ENCODE measurements around the gene SH3TC2.

The SH3TC2 gene

DNA sequence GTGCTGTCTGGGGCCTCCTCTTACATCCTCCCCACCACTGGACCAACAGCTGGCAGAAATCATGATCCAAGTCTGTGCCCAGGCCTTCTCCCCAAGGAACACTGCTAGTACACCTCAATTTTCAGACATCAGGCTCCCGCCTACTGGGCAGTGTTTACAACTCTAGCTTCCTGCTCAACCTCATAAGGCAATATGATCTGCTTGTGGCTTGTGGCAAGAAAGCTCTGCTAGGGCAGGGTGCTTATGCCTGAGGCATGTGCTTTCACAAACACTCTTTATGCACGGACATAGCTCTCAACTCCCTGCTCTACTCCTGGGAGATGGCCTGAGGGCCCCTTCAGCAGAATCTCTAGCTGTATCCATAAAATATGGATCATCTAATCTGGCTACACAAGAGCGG, 32.5 kb downstream of the SH3TC2 start:
- H3K27ac Mint-ChIP-seq: no peak overlapping the region
- no peak for ATAC-seq (replicated peaks)
- no peak for DNase-seq
- no peak overlapping the region for H3K4me3 Mint-ChIP-seq
- no peaks in the 10 kb centered on the region for H3K36me3 Mint-ChIP-seq
- peaks cover 0 to 1% of the 10 kb centered on the region in 2 donors for H3K27me3 Mint-ChIP-seq
- peaks cover under 1 to 5% of the 10 kb centered on the region in 2 donors for H3K4me1 Mint-ChIP-seq
- no peaks in the 10 kb centered on the region for H3K9me3 Mint-ChIP-seq

DNA sequence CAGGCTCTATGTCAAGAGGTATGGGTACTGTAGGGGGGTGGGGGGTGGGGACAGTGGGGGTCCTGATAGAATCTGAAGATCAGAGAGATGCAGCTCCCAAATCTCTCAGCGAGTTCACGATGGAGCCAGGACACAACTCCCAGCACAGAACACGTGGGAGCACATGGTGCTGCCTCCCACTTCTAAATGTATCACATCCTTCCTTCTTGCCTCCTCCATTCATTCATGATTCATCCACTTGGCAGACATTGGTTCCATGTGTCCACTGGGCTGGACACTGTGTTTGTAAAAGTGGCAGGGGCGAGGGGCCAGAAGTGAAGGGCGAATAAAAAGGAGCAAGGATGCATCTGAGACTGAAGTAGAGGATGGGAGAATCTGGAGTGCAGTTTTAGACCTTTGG, 33.9 kb downstream of the SH3TC2 start:
- no peaks in the 10 kb centered on the region for H3K36me3 Mint-ChIP-seq
- H3K4me1 Mint-ChIP-seq: no peaks in the 10 kb centered on the region
- no peak overlapping the region for H3K27ac Mint-ChIP-seq
- ATAC-seq (replicated peaks) (no peak), DNase-seq (no peak)
- H3K9me3 Mint-ChIP-seq: no peaks in the 10 kb centered on the region
- H3K27me3 Mint-ChIP-seq: no peaks in the 10 kb centered on the region
- no peak overlapping the region for H3K4me3 Mint-ChIP-seq

DNA sequence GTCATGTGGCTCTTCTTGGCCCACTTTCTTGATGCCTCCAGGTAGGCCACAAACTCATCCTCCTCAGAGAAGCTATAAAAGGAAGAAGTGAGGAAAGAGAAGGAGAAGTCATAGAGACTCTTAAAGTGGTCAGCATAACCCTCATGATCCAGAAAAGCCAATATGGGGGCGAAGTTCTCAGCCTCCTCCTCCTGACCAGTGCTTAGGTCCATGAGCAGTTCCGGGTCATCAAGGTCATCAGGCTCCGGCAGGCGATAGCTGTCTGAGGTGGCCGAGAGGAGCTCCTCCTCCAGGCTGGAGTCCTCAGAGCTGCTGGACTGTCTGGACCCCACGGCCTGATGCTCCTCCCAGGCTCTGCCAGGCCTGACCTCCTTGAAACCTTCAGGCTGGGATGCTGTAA, 34.7 kb downstream of the SH3TC2 start:
- Mint-ChIP-seq H3K4me3 (no peak overlapping the region), H3K36me3 (no peaks in the 10 kb centered on the region), H3K27ac (no peak overlapping the region), H3K27me3 (no peaks in the 10 kb centered on the region), H3K4me1 (no peaks in the 10 kb centered on the region), H3K9me3 (no peaks in the 10 kb centered on the region)
- ATAC-seq (replicated peaks): no peak
- DNase-seq: no peak

DNA sequence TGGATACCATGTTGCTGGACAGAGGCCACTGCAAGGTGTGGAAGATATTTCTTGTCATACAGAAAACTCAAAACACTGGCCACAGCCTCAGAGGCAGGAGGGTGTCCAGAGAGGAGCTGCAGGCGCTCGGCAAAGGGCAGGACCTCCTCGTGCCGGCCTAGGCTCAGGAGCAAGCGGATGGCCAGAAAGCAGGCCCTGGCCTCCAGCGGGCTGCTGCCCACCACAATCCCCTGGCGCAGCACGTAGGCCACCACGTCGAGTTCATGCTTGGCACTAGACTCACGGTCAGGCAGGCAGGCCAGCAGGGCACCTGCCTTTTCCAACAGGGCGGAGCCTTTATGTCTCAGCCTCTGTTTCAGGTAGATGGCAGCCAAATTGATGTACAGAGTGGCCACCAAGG, 35.2 kb downstream of the SH3TC2 start:
- H3K36me3 Mint-ChIP-seq: no peaks in the 10 kb centered on the region
- DNase-seq (no peak), ATAC-seq (replicated peaks) (no peak)
- no peak overlapping the region for H3K4me3 Mint-ChIP-seq
- H3K9me3 Mint-ChIP-seq: no peaks in the 10 kb centered on the region
- no peaks in the 10 kb centered on the region for H3K27me3 Mint-ChIP-seq
- no peak overlapping the region for H3K27ac Mint-ChIP-seq
- H3K4me1 Mint-ChIP-seq: no peaks in the 10 kb centered on the region

DNA sequence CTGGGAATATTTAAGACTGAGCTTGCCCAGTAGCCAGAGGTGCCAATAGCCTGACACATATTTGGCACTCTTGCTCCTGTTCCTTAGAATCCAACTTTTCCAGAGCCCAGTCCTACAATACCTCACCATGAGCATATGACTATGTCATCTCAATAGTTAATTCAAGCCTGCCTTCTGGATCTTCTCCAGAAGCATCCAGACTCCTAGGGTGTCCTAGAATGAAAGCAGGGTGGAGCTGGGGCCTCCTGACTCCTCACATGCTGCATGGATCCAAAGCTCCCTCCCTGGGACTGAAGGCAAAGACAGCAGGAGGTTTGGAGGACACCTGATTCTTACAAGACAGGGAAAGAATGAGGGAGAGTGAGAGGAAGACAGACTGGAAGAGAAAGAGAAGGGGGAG, 37.9 kb downstream of the SH3TC2 start:
- Mint-ChIP-seq H3K36me3 (no peaks in the 10 kb centered on the region), H3K27me3 (no peaks in the 10 kb centered on the region), H3K9me3 (no peaks in the 10 kb centered on the region), H3K27ac (no peak overlapping the region), H3K4me1 (no peaks in the 10 kb centered on the region), H3K4me3 (no peak overlapping the region)
- DNase-seq: no peak
- ATAC-seq (replicated peaks): no peak

DNA sequence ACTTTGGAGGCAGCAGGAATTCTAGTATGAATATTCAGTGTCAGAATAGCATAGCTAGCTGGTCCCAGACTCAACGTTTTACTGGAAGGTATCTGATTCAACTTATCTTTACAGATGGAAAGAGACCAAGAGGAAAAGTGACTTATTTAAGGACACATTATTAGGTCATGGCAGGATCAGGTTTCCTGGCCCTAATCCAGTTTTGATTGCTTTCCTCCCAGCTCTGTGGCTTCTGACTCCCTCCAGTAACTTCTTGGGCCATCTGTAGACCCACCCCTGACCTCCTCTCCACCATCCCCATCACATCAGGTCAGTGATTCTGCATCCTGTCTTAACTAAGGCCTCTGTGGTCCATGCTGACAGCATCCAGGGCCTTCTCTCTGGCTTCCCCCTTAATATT, 38.4 kb downstream of the SH3TC2 start:
- Mint-ChIP-seq H3K4me1 (no peaks in the 10 kb centered on the region), H3K27me3 (no peaks in the 10 kb centered on the region), H3K9me3 (no peaks in the 10 kb centered on the region), H3K36me3 (no peaks in the 10 kb centered on the region), H3K27ac (no peak overlapping the region), H3K4me3 (no peak overlapping the region)
- ATAC-seq (replicated peaks): no peak
- no peak for DNase-seq

DNA sequence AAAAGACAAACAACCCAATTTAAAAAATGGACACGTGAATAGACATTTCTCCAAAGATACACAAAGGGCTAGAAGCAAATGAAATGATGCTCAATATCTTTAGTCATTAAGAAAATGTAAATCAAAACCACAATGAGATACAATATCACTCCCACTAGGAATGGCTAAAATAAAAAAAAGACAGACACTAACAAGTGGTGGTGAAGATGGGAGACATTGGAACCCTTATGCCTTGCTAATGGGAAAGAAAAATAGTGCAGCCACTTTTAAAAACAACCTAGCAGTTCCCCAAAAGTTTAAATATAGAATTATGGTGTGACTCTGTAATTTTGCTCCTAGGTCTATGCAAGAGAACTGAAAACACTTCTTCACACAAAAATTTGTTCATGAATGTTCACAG, 40.7 kb downstream of the SH3TC2 start:
- peaks cover 9 to 10% of the 10 kb centered on the region in 2 donors for H3K27me3 Mint-ChIP-seq
- H3K36me3 Mint-ChIP-seq: no peaks in the 10 kb centered on the region
- no peaks in the 10 kb centered on the region for H3K9me3 Mint-ChIP-seq
- no peak overlapping the region for H3K27ac Mint-ChIP-seq
- DNase-seq (no peak), ATAC-seq (replicated peaks) (no peak)
- H3K4me1 Mint-ChIP-seq: no peaks in the 10 kb centered on the region
- no peak overlapping the region for H3K4me3 Mint-ChIP-seq

DNA sequence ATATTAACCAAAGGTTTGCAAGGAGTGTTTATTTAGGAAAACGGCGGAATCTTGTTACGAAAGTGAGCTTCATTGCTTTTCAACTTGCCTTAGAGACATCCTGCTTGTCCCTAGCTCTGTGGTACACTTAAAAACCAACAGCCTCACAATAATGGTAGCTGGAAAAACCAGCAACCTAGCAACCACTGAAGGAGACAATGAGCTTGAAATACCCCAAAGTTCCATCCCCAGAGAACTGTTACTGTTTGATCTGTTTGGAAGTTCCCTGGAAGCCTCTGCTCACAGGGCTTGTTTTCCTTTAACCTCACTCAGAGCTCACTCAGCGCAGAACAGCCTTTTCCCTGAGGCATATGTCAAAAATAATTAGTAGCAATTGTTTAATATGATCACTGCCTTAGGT, 43.2 kb downstream of the SH3TC2 start:
- Mint-ChIP-seq H3K9me3 (no peaks in the 10 kb centered on the region), H3K27ac (no peak overlapping the region), H3K27me3 (peaks cover 9 to 13% of the 10 kb centered on the region in 2 donors), H3K4me1 (no peaks in the 10 kb centered on the region), H3K36me3 (no peaks in the 10 kb centered on the region), H3K4me3 (no peak overlapping the region)
- ATAC-seq (replicated peaks) (no peak), DNase-seq (no peak)

DNA sequence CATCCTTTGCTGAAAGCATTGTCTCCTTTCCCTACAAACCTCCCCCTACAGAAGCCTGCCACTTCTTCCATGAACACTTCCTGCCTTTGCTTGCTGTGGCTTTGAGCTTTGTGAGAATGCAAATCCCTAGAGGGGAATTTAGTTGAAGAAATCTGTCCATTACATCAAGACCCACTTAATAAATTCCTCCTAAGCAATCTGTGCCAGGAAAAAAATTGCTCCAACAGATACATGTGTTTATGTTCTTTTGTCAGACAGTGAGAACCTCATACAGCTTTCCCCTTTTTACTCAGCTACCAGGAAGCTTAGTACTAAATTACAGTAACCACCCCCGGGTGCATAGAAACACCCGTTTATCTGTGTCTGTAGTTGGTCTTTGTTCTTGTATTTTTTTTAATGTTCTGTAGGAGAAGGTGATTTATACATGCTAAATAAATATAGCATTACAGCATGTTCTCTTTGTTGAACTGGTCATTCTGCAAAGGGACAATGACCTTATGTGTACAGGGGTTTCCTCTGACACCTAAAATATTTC, 43.9 kb downstream of the SH3TC2 start:
- Mint-ChIP-seq H3K4me3 (no peak overlapping the region), H3K36me3 (no peaks in the 10 kb centered on the region), H3K4me1 (no peaks in the 10 kb centered on the region), H3K27ac (no peak overlapping the region), H3K9me3 (no peaks in the 10 kb centered on the region), H3K27me3 (peaks cover 9 to 13% of the 10 kb centered on the region in 2 donors)
- ATAC-seq (replicated peaks) (no peak), DNase-seq (no peak)

DNA sequence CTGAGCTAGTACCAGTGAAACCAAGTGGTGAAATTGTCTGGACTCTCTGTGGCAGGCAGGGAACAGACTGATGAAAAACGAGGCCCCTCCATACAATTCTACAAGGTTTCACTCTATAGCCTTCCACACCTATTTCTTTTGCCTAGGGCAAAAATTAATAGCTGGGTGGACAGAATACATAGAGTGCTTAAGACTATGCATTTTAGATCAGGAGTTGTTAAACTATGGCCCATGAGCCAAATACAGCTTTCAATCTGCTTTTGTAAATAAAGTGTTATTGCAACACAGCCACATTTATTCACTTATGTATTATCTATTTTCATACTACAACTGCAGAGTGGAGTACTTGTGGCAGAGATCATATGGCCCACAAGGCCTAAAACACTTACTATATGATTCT, 45.2 kb downstream of the SH3TC2 start:
- no peak for DNase-seq
- no peaks in the 10 kb centered on the region for H3K36me3 Mint-ChIP-seq
- H3K4me3 Mint-ChIP-seq: no peak overlapping the region
- no peaks in the 10 kb centered on the region for H3K9me3 Mint-ChIP-seq
- no peaks in the 10 kb centered on the region for H3K4me1 Mint-ChIP-seq
- H3K27ac Mint-ChIP-seq: no peak overlapping the region
- no peak for ATAC-seq (replicated peaks)
- peaks cover 9 to 13% of the 10 kb centered on the region in 2 donors for H3K27me3 Mint-ChIP-seq

DNA sequence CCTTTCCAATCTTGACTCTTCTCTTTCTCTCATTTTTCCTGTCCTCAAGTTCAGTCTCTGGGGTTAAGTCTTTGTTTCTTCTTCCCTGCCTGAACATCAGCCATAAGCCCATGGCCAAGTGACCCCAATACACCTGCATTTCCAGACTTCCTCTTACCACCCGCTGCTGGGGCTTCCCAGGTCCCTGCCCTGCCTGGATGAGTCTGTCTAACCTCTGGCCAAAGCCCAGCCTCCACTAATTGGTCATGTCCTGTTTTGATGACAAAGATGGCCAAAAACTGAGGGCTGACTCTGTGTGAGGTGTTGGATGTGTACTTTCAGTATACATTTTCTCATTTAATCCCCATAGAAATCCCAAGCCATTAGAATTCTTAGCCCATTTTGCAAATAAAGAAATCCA, 47.3 kb downstream of the SH3TC2 start:
- DNase-seq: no peak
- H3K9me3 Mint-ChIP-seq: no peaks in the 10 kb centered on the region
- no peaks in the 10 kb centered on the region for H3K36me3 Mint-ChIP-seq
- H3K27ac Mint-ChIP-seq: no peak overlapping the region
- H3K27me3 Mint-ChIP-seq: peaks cover 9 to 13% of the 10 kb centered on the region in 2 donors
- H3K4me1 Mint-ChIP-seq: no peaks in the 10 kb centered on the region
- H3K4me3 Mint-ChIP-seq: no peak overlapping the region
- ATAC-seq (replicated peaks): no peak

DNA sequence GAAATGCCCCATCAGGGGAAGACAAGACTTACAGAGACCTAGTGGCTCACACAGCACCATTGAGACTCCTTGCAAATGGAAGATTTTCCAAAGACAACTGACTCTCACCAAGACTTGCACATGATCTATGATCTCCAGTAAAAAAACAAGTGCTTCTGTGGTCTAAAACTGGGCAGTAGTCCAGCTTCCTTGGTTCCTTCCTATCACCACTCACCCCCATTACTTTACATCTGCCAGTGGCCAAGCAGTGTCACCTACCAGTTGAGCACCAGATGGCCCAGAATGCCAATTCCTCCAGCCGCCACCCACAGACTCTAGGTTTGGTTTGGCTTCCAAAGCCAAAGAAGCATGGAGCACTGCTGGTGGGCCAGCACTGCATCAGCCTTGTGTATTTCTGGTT, 47.7 kb downstream of the SH3TC2 start:
- no peak overlapping the region for H3K4me3 Mint-ChIP-seq
- no peaks in the 10 kb centered on the region for H3K36me3 Mint-ChIP-seq
- no peaks in the 10 kb centered on the region for H3K4me1 Mint-ChIP-seq
- no peak for ATAC-seq (replicated peaks)
- DNase-seq: no peak
- peaks cover 9 to 13% of the 10 kb centered on the region in 2 donors for H3K27me3 Mint-ChIP-seq
- no peaks in the 10 kb centered on the region for H3K9me3 Mint-ChIP-seq
- no peak overlapping the region for H3K27ac Mint-ChIP-seq

DNA sequence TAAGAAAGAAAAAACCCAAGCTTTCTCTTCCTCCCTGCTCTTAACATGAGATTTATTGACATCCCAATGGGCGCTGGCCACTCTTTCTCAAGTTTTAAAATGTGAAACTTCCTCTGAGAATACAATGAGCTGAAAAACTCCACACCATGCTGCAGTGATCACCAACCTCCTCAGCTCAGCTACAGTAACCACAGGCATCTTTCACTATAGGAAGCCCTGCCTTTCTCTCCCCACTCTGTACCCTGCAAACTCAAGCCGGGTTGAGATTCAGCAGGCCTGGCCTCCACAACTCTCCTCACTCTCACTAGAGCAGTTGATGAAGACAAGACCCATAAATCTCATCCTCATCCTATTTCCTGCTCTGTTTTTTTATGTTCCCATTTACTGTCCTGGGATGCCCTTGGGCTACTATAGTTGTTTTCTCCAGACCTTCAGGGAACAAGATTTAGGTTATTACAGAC, 48.3 kb downstream of the SH3TC2 start:
- ATAC-seq (replicated peaks) (no peak), DNase-seq (no peak)
- H3K36me3 Mint-ChIP-seq: no peaks in the 10 kb centered on the region
- no peak overlapping the region for H3K4me3 Mint-ChIP-seq
- no peaks in the 10 kb centered on the region for H3K4me1 Mint-ChIP-seq
- H3K9me3 Mint-ChIP-seq: no peaks in the 10 kb centered on the region
- peaks cover 9 to 13% of the 10 kb centered on the region in 2 donors for H3K27me3 Mint-ChIP-seq
- H3K27ac Mint-ChIP-seq: no peak overlapping the region

DNA sequence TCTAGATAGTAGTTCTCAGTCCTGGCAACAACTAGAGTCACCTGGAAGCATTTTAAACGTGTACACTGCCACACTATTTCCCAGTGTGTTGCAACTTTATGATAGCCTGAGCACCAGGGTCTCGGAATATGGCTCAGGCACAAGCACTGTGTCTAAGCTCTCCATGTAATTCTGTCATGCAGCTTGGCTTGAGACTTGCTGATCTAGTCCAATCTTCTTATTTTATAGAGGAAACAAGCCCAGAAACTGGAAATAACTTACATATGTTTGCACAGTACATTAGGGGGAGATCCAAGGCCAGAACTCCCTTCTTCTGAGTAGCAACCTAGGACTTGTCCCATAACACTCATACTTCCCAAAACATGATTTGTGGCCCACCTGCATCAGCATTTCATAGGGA, 49.1 kb downstream of the SH3TC2 start:
- no peaks in the 10 kb centered on the region for H3K4me1 Mint-ChIP-seq
- DNase-seq (no peak), ATAC-seq (replicated peaks) (no peak)
- H3K9me3 Mint-ChIP-seq: no peaks in the 10 kb centered on the region
- no peak overlapping the region for H3K27ac Mint-ChIP-seq
- no peaks in the 10 kb centered on the region for H3K36me3 Mint-ChIP-seq
- H3K4me3 Mint-ChIP-seq: no peak overlapping the region
- H3K27me3 Mint-ChIP-seq: peaks cover 6 to 10% of the 10 kb centered on the region in 2 donors

DNA sequence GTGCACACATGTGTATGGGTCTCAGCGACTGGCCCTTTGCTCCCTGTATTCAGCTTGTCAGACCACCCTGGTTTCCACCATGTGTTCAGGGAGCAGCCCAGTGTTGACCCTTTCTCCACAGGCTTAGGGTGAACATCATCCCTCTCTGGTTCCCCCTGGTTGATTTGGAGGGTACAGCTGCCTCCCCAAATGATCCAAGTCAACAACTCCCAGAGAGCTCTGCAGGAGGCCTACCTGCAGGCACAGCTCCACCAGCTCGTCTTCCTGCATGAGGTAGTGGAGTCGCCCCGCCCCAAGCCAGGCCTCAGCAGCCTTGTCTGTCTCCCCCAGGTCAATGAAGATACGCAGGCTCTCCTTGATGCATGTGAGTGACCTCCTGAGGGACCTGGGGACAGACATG, 50.5 kb downstream of the SH3TC2 start:
- DNase-seq (no peak), ATAC-seq (replicated peaks) (no peak)
- peaks cover 0 to 3% of the 10 kb centered on the region in 2 donors for H3K27me3 Mint-ChIP-seq
- H3K27ac Mint-ChIP-seq: no peak overlapping the region
- H3K36me3 Mint-ChIP-seq: no peaks in the 10 kb centered on the region
- H3K9me3 Mint-ChIP-seq: no peaks in the 10 kb centered on the region
- no peak overlapping the region for H3K4me3 Mint-ChIP-seq
- no peaks in the 10 kb centered on the region for H3K4me1 Mint-ChIP-seq

DNA sequence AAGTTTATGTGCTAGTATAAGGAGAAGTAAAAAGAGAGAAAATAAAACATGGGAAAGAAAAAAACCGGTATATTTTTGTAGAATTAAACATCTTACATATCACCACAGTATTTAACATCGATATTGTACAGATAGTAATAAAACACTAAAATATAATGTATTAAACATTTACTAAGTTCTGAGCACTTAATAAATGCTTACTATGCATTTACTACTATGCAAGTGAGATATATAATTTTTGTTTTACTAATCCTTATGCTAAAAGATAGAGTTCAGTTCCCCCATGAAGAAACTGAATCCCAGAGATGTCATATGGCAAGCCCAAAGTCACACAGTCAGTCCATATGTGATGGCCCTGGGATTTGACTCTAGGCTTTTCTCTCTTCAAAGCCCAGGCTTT, 51.1 kb downstream of the SH3TC2 start:
- Mint-ChIP-seq H3K4me3 (no peak overlapping the region), H3K4me1 (no peaks in the 10 kb centered on the region), H3K9me3 (no peaks in the 10 kb centered on the region), H3K27ac (no peak overlapping the region), H3K36me3 (no peaks in the 10 kb centered on the region), H3K27me3 (peaks cover 0 to 3% of the 10 kb centered on the region in 2 donors)
- DNase-seq (no peak), ATAC-seq (replicated peaks) (no peak)

All from stimulated activated naive B cell treated with anti-CD40 and anti-IgM and Interleukin-4, amounts not matched to agents 10 μg/mL and 1 μg/mL and 100 μg/mL, for 72 hours (primary cell).